ENCODE measurements around the gene ADRB2. TPM values are rescaled to one million over a fixed set of nuclear protein-coding genes. Genes with fewer than 3 reads are reported as not detected.

ADRB2 gene
- total and polyA plus RNA-seq, 10 of the 15 experiments (the other 5 are each of a cell fraction or from before 2014, with no cell fraction given): 0.03 to 0.34 (median 0.18) TPM; not detected in 1

- TF ChIP-seq REST (IDR thresholded peaks at IDR 0.05; ENCODE audit: low read depth, low read length) (0 out of 2 replicates have a peak, but pooled peaks have one; percentile 15), PAX5 (IDR thresholded peaks at IDR 0.05; ENCODE audit: borderline replicate concordance, low read depth, low read length) (peak; percentile 56; the same call in 1 of the 2 replicates), EP300 (IDR thresholded peaks at IDR 0.05; ENCODE audit: borderline replicate concordance in 1 of 2, control insufficient read depth in 1 of 2, low read depth in 2 of 2, low read length in 2 of 2) (peak in 1 of 2 experiments; percentile 60; a peak in 1 of 4 replicates), GABPA (IDR thresholded peaks at IDR 0.05; ENCODE audit: low read depth) (peak; percentile 56; the same call in 1 of the 2 replicates), PBX3 (IDR thresholded peaks at IDR 0.05; ENCODE audit: insufficient replicate concordance, low read depth, low read length) (no peak), BACH1 (IDR thresholded peaks at IDR 0.05; ENCODE audit: borderline replicate concordance) (no peak), NR2C2 (IDR thresholded peaks at IDR 0.05; ENCODE audit: borderline replicate concordance, control insufficient read depth, insufficient read length, low read depth) (no peak), TAF1 (IDR thresholded peaks at IDR 0.05; ENCODE audit: borderline replicate concordance, low read depth, low read length) (no peak), FOXM1 (IDR thresholded peaks at IDR 0.05; ENCODE audit: low read depth, low read length) (peak; percentile 91), NFXL1 (IDR thresholded peaks at IDR 0.05; ENCODE audit: borderline replicate concordance) (no peak), EED (IDR thresholded peaks at IDR 0.05; ENCODE audit: low read depth) (peak; percentile 95), SIX5 (IDR thresholded peaks at IDR 0.05; ENCODE audit: low read depth, low read length, severe bottlenecking) (no peak), TCF7 (IDR thresholded peaks at IDR 0.05; ENCODE audit: borderline replicate concordance) (peak; percentile 32; the same call in 1 of the 2 replicates), SP1 (IDR thresholded peaks at IDR 0.05; ENCODE audit: low read depth, low read length) (peak; percentile 18), BRCA1 (IDR thresholded peaks at IDR 0.05; ENCODE audit: low read depth, low read length) (no peak), MTA3 (IDR thresholded peaks at IDR 0.05; ENCODE audit: borderline replicate concordance, low read length) (peak; percentile 94; the same call in 1 of the 2 replicates), ZNF274 (IDR thresholded peaks at IDR 0.05; ENCODE audit: insufficient read depth, insufficient read length) (no peak), BCL11A (IDR thresholded peaks at IDR 0.05; ENCODE audit: low read depth, low read length) (peak; percentile 86), NR2C1 (IDR thresholded peaks at IDR 0.05) (no peak), NBN (IDR thresholded peaks at IDR 0.05) (peak; percentile 61), EGR1 (IDR thresholded peaks at IDR 0.05; ENCODE audit: borderline replicate concordance in 1 of 2, low read depth in 2 of 2, low read length in 2 of 2) (peak in 1 of 2 experiments; percentile 60; a peak in 2 of 3 replicates), E2F8 (IDR thresholded peaks at IDR 0.05; ENCODE audit: low read depth, partially characterized antibody) (no peak)
Measured at GRCh38 chr5:148805326-148806290, 20.8 kb upstream of the ADRB2 start (continued).

All from GM12878 (cell line).